Stimulated activated CD8-positive, alpha-beta memory T cell treated with anti-CD3 and anti-CD28 coated beads, Interleukin-2, amount 100 ng/mL, for 48 hours (primary cell): ENCODE measurements around the gene FBN1.

ENCODE experiments used
- DNase-seq, 2 donors: peaks; one replicate each; pipeline ENCODE4 v3.0.0-alpha.2; 2020; ENCODE audit warnings: low read depth in 2 of 2

Gene FBN1

GRCh38 chr15:48645558-48646330, at the start of gene FBN1:
FBN1 (minus strand) TSS chr15:48645709; CDS start chr15:48644769, 940 bp downstream.
- no peak for DNase-seq

- no peak for DNase-seq
These were observed 48.0 kb upstream of the FBN1 start for GRCh38 chr15:48693484-48693883.

DNA sequence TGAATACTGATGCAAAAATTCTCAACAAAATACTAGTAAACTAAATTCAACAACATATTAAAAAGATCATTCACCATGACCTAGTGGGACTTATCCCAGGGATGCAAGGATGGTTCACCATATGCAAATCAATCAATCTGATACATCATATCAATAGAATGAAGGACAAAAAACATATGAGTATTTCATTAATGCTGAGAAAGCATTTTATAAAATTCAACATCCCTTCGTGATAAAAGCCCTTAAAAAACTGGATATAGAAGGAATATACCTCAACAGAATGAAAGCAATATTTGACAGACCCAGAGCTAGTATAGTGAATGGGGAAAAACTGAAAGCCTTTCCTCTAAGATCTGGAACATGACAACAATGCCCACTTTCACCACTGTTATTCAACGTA, 43.0 kb upstream of the FBN1 start:
- no peak for DNase-seq

- no peak for DNase-seq
These were observed 38.7 kb upstream of the FBN1 start for GRCh38 chr15:48683991-48684765.

GRCh38 chr15:48682942-48683651, 37.6 kb upstream of the FBN1 start:
- no peak for DNase-seq

DNA sequence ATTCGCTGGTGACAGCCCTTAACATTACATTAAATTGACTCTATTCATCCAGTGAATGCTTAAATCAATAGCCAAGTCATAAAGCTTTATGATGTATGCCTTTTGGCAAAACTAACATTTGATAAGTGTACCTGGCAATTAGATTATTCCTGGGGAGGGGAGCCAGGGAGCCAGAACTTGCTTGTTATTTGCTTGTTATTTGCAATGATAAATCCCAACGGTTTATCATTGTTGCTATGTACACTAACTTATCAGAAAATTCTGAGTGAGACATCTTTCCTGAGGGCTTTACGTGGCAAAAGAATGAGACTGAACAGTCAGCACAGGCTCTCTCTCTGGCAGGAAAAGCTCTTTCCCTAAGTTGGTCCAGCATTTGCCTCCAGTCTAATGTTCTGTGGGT, 35.8 kb upstream of the FBN1 start:
- no peak for DNase-seq

DNA sequence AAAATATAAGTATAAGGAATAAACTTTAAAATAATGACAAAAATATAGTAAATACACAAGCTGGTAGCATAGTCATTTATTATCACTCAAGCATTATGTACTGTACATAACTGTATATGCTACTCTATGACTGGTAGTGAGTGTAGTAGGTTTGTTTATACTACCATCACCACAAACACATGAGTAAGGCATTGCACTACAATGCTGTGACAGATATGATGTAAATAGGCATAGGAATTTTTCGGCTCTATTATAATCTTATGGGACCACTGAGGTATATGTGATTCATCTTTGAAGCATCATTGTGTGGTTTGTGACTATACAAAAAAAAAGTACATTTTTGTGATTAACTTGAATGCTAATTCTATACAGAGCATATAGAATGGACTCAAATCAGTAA, 35.3 kb upstream of the FBN1 start:
- no peak for DNase-seq

GRCh38 chr15:48679952-48680351, 34.4 kb upstream of the FBN1 start:
- DNase-seq = no peak

DNA sequence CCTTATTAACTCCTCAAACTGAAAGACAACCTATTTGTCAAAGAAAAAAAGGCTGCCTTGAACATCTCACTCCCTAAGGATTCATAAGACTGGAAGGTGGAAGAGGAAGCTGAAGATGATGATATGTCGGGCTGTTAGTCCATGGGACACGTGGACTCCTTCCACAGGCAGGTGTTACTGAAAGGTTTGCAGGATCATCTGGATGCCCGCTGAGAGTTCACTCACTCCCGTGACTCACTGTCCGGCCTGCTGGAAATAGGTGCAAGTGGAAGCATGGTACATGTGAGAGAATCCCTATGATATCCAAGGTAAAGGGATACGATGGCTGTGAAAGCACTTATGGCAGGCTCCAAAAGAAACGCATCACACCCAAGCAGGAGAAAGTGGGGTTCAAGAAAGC, 33.3 kb upstream of the FBN1 start:
- DNase-seq = no peak

GRCh38 chr15:48677821-48678220, 32.3 kb upstream of the FBN1 start:
- DNase-seq = no peak

- no peak for DNase-seq
These were observed 29.9 kb upstream of the FBN1 start for GRCh38 chr15:48675436-48675835.

- no peak for DNase-seq
These were observed 29.4 kb upstream of the FBN1 start for GRCh38 chr15:48674876-48675275.

DNA sequence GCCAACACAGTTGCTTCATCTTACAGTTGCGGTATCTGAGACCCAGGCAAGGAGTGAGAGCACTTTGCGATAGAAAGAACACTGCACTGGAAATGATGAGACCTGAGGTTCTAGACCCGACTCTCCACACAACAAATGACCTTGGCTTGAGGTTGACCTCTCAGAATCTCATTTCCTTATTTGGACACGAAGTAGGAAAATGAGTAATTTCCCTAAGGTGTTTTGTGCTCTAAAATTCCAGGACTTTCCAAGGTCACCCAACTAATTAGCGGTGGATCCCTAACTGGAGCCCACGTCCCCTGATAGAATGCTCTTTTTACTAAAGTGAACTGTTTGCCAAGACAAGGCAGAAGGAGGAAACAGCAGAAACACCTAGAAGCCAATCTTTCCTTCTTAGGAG, 26.7 kb upstream of the FBN1 start:
- no peak for DNase-seq

- DNase-seq = no peak
These were observed 25.9 kb upstream of the FBN1 start for GRCh38 chr15:48671103-48672022.

DNA sequence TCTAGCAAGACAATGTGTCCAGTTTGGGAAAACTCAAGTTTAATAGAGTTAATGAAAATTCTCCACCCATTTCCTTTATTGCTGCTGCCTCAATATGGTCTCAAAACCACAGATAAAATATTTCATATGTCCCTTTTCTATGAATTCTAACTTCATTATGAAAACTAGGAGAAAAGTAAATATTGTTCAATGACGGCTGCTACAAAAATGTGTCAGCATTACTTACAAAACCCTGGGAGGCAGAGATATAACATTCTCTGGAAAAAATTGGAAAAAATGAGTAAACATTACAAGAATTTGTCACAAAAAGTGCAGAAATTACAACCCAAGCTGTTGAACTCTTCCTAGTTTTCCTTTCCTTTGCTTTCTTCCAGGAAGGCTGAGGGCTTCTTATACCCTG, 22.2 kb upstream of the FBN1 start:
- no peak for DNase-seq

DNA sequence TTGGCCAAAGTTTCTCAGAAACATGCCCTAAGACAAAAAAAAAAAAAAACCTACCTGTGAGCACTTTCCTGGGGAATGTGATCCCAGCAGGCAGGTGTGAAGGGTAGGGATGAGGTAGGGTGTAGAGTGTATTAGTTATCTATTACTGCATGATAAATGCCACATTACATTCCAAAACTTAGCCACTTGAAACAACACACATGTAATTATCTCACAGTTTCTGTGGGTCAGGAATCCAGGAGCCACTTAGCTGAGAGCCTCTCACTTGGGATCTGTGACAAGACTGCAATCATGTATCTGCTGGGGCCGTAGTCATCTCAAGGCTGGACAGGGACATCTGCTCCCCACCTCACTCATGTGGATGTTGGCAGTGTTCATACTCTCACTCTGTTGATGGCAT, 18.9 kb upstream of the FBN1 start:
- DNase-seq = no peak

GRCh38 chr15:48657950-48658591, 12.6 kb upstream of the FBN1 start:
- no peak for DNase-seq

GRCh38 chr15:48654801-48655200, 9.3 kb upstream of the FBN1 start:
- no peak for DNase-seq

DNA sequence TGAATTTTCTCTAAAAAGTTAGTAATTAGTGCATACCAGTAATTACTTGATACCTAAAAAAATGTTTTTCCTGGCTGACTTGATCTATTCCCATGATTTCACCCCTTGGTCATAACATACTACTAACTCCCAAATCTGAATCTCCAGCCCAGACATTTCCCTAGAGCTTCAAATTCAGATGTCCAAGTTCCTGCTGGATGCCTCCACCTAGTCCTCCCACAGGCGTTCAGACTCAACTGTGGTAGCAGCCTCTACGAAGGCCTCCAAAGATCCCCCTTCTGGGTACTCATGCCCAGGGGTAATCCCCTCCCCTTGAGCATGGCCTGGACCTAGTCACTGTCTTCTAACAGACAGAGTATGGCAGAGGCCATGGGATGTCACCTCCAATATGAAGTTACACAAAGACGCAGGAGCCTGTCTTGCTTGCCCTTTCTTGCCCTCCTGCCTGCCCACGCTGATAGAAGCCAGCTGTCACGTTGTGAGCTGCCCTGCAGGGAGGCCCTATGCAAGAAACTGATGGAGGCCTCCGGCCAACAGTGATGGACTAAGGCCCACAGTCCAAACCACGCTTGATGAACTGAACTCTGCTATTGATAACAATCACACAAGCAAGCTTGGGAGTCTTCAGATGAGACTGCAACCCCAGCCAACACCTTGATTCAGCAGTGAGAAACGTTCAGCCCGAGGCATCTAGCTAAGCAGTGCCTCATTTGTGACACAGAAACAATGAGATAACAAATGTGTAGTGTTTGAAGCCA, 8.6 kb upstream of the FBN1 start:
- no peak for DNase-seq

DNA sequence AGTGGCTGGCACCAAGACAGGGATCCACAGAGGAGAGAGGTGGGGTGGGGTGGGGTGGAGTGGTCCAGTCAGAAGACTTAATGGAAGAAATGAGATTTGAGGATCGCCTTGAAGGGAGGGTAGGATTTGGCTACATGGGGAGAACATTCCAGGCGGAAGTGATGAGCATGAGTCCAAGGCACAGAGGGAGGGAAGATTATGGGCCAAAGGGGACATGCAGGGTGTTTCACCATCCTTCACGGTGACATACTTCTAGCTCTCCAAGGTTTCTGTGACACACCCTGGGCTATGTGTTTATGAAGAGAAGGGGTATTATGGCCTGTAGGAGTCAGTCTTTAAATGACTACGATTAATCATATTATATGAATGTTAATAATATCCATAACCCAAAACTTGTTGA, 7.7 kb upstream of the FBN1 start:
- DNase-seq = no peak
